Stimulated activated CD8-positive, alpha-beta memory T cell treated with anti-CD3 and anti-CD28 coated beads, Interleukin-15, amount 100 ng/mL, for 1 hour (primary cell): ENCODE results near the gene NMUR1.

ENCODE experiments used
- DNase-seq: peaks from one replicate; pipeline ENCODE4 v3.0.0-alpha.2; 2020; ENCODE audit warnings: low read depth

NMUR1 gene

GRCh38 chr2:231554327-231554726, 24.1 kb upstream of the NMUR1 start:
- no peak for DNase-seq

GRCh38 chr2:231552752-231553151, 22.5 kb upstream of the NMUR1 start:
- DNase-seq, result no peak

DNA sequence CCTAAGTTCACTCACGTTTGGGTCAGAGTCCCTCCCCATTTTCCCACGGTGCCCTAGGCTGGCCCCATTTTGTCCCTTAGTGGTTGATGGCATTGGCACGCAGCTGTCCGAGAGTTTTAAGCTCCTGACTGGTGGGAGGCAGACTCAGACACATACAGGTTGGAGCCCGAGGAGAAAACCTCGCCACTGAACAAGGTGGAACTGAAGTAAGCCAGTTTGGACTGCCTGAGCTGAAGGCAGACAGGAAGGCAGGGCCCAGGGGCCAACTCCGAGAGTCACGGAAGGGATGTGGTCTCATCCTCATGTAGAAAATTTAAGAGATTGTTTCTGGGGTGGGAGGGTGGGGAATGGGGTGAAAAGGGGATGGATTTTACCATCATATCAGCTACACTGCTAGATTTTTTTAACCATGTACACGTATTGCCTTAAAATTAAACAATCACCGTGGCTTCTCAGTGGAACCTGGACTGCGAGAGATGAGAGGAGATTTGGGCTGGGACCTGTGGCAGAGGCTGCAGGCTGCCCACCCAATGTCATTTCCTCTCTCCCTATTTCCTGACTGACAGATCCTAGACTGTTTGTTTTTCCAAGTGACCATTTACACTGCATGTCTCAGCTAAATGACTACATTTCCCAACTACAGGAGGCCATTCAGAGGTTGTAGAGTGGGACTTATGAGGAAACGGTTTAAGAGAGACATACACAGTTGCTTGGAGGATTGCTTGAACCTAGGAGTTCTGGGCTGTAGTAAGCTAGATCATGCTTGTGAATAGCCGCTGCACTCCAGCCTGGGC, 19.4 kb upstream of the NMUR1 start:
- DNase-seq, result no peak

DNA sequence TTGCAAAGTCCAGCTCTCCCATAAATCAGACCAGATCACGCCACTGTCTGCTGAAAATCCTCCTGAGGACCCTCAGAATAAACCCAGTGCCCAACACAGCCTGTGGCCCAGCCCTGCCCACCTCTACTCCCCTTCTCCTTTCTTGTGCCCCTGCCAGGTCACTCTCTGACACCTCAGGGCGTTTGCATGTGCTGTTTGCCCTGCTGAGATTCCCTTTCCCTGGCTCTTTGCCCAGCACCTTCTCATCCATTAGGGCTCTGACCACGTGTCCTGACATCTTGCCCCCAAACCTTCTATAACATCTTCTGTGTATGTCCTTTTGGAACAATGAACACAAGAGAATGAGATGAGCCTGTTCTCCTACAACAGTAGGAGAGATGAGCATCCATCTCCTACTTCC, 18.5 kb upstream of the NMUR1 start:
- DNase-seq, result no peak

DNA sequence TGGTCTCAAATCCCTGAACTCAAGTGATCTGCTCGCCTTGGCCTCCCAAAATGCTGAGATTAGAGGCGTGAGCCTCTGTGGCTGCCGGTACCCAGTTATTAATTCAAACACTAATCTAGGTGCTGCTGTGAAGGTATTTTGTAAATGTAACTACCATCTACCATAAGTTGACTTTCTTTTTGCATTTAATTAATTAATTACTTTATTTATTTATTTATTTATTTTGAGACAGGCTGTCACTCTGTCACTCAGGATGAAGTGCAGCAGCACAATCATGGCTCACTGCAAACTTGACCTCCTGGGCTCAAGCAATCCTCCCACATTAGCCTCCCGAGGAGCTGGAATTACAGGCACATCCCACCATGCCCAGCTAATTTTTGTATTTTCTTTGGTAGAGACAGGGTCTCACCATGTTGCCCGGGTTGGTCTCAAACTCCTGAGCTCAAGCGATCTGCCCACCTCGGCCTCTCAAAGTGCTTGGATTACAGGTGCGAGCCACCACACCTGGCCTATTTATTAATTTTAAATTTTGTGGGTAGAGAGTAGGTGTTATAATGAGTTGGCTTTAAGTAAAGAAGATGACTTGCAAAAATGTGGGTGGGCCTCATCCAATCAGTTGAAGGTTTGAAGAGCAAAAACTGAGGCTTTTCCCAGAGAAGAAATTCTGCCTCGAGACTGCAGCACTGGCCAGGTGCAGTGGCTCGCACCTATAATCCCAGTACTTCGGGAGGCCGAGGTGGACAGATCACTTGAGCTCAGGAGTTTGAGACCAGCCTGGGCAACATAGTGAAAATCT, 17.3 kb upstream of the NMUR1 start:
- DNase-seq, result no peak

DNA sequence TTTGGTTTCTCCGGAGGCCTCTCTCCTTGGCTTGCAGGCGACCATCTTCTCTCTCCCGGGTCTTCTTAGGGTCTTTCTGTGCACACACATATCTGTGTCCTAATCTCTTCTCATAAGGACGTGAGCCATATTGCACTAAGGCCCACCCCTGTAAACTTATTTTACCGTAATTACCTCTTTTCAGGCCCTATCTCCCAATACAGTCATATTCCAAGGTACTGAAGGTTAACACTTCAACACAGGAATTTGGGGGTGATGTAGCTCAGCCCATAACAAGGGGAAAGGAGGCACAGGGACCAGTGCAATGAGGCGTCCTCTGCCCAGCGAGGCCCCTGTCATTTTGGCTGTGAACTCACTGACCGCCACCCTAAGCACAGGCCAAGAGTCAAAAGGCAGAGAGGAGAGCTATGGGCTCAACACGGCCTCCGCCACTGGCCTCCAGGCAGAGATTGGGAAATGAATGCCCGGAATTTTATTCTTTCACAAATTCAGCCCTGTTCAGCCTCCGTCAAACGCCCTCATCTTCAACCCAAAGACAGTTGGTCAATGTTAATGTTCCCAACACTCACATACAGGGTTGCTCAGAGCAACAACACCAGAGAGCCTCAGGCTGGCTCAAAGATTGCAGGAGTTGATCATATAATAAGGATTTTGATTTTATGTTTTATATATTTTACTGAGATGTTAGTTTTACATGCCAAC, 15.9 kb upstream of the NMUR1 start:
- DNase-seq, result no peak

DNA sequence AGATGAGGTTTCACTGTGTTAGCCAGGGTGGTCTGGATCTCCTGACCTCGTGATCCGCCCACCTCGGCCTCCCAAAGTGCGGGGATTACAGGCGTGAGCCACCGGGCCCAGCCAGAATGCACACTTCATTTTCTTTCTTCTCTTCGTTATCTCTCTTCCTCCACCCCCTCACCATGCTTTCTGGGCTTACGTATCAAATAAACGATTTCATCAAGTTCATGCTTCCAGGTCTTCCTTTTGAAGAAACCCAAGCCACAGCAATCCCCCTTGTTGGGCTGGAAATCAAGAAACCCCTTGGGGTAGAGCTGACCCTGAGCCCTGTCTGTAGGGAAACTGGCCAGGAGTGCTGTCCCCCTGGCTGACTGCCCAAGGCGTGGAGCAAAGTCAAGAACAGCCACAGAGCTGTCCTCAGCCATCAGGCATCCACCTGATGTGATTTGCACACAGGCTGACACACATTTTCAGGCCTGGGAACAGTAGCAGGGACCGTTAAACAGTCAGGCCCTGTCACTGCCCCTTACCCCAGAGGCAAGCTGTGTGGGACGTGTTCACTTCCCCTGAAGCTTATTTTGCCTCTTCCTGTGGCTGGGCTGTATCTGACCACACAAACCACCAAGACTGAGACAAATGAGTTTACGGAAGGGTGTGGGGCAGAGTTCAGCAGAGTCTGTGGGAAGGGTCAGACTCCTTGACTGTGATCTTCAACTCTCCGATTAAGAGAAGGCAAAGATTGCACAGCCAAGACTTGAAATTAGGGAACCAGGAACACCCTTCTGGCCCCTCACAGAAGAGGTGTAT, 15.1 kb upstream of the NMUR1 start:
- DNase-seq, result no peak

- no peak for DNase-seq
These were observed 11.9 kb upstream of the NMUR1 start for GRCh38 chr2:231542136-231542535.

DNA sequence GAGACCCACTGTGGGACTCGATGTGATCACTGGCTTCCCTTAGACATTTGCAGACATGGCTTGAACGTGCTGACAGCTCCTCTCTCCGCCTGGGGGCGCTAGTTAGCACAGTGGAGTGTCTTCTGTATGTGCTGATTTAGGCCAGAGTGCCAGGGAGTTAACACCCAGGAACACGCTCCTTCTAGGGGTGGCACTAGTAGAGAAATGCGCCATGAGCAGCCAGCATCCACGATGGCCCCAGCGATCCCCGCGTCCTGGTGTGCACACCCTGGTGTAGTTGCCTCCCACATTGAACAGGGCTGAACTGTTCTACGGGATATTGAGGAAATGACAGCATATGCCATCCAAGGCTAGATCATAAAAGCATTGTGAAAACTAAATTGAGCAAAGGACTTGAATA, 11.4 kb upstream of the NMUR1 start:
- DNase-seq, result no peak

- DNase-seq, result no peak
These were observed 9.7 kb upstream of the NMUR1 start for GRCh38 chr2:231539991-231540390.

GRCh38 chr2:231535961-231536360, 5.7 kb upstream of the NMUR1 start:
- no peak for DNase-seq

DNA sequence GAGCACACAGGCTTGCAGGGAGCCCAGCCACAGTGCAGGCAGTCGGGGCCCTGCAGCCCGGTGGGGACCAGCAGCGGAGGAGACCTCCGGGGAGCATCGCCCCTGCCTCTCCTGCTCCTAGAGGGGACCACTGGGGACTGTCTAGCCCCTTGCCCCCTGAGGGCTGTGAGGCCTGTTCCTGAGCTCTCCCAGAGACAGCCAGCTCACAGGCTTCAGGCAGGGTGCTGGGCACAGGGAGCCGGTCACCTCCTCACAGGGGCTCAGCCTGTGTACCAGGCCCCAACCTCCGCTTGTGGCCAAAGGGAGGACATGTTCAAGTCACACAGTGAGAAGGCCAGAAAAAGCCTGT, 3.5 kb upstream of the NMUR1 start:
- no peak for DNase-seq

DNA sequence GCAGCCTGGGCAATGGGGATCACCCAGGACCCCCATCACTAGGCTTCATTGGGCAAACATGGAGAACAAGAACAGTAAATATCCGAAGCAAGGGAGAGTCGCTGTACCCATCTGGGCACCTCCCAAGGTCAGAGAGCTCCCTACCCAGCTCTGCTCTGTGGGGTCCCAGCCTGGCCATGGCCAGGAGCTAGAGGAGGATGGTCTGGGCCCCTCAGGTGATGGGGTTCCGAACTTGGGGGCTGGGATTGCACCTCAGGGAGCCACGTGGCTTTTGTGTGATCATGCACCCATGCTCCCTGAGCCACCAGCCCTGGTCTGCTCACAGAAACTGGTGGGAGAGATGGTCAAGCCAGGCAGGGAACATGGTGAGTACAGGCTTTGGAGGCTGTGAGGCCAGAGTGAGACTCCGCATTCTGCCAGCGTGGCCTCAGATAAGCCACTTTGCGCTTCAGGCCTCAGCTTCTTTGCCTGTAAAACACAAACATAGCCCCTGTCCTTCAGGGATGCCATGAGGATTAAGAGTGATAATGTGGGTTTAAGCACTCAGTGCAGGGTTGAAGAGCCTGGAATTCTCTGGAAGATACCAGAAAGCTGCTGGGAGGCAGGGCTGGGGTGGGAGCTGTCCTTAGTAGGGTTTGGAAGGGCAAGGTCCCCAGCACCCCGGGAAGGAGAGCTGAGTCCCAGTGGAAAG, 3.0 kb upstream of the NMUR1 start:
- no peak for DNase-seq

DNA sequence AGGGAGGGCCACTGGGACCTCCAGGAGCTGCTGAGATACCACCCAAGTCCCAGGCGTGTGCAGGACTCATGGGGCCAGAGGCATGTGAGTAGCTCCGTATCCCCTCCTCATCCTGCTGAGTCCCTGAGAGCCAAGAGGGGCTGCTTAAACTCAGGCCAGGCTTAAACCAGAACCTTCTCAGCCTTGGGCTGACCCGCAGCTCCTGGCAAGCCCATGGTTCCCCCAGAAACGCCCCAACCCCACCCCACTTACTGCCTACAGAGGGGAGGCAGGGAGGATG, 2.5 kb upstream of the NMUR1 start:
- no peak for DNase-seq

DNA sequence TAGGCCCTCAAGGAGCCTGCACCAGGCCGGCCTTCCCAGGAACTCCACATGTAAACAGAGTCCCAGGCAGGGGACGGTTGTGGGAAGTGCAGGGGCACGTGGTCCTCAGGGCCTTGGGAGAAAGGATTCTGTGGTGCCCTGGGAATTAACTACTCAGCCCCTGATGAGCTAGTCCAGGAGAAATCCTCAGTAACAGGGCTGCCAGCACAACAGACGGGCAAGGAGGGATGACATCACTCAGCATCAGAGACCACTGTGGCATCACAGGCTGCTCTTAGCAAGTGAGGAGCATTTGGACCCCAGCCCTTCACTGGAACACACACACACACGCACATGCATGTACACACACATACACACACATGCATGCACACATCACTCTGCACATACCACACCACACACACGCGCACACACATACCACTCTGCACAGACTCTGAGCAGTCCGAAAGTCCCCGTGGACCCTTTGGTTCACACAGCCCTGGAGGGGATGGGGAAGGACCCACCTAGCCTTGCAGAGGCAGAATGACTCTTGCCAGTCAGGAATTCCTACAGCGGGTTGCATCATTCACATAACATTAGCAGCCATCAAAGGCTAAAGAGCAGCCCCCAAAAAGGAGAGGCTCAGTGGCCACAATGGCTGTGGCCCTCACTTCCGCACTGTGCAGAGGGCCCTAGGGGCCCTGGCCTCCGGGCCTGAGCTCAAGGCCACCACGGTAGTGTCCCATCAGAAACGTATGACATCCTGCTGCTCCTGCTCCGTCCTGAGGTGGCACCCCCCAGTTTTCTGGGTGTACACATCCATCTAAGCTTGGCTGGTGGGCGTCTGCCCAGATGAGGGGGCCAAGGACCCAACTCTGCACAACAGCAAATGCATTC, 1.9 kb upstream of the NMUR1 start:
- no peak for DNase-seq

GRCh38 chr2:231531466-231531865, 1.2 kb upstream of the NMUR1 start:
- no peak for DNase-seq

DNA sequence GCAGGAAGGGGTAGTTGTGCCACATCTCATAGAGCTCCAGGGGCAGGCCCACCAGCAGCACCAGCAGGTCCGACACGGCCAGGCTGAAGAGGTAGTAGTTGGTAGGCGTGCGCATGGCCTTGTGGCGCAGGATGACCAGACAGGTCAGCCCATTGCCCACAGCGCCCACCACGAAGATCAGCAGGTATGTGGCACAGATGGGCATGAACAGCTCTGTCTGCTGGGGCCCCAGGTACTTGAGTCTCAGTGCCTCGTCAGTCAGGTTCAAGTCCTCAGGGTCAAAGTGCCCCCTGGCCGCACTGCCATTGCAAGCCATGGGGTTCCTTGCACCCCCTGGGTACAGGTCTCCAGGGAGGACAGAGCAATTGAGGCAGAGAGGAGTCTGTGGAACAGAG, 1.6 kb downstream of the NMUR1 start:
- DNase-seq, result no peak

GRCh38 chr2:231527955-231528635, 2.1 kb downstream of the NMUR1 start:
- no peak for DNase-seq

DNA sequence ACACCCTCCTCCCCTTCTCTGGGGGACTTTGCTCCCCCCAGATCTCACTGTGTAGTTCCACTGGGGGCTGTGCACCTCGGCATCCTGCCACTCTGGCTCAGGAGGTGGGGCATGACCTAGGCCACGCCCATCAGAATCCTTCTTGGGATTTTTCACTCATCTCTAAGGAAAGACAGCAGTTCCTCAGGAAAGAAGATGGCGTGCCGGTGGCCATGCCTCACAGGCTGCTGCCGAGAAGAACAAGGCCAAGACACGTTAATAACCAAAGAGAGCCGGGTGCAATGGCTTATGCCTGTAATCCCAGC, 3.2 kb downstream of the NMUR1 start:
- DNase-seq, result no peak

- DNase-seq, result no peak
These were observed 3.7 kb downstream of the NMUR1 start for GRCh38 chr2:231526341-231527090.
